ENCODE results near the gene PARD3.

- TF ChIP-seq CTCF (conservative IDR thresholded peaks at IDR 0.05) (no peak), EZH2 (IDR thresholded peaks at IDR 0.05; ENCODE audit: low read depth) (no peak)
These were observed 389.1 kb downstream of the PARD3 start for GRCh38 chr10:34426041-34426440.
